Pancreas (tissue), 10 donors: Measurements from ENCODE around the gene CTSF. TPM values are rescaled to one million over a fixed set of nuclear protein-coding genes. Genes with fewer than 3 reads are reported as not detected.

ENCODE experiments used
- ATAC-seq, 4 donors: fragments of 200-7000 bp; cut with Tn5 transposase; one replicate each; pipeline versions ENCODE4 v1.8.0 to v1.9.1; 2020; ENCODE audit warnings: mild to moderate bottlenecking in 4 of 4, moderate library complexity in 4 of 4
- DNase-seq, 6 donors: peaks; one replicate each; pipeline ENCODE4 v3.0.0-alpha.2; 2020
- FAIRE-seq: peaks from 2 replicates; lab custom pipeline; 2012; peaks lifted over from hg19 to GRCh38; lab: Jason Lieb, UNC
- H3K27ac ChIP-seq, 4 donors: fragments of 200-600 bp; sonication (generic); 1 replicate in 3 of 4; 2 replicates in 1 of 4; pipeline versions ENCODE4 v1.5.0 to v1.8.0; 2020
- H3K27me3 ChIP-seq, 4 donors: fragments of 200-600 bp; one replicate each; pipeline ENCODE4 v1.8.0; 2021
- H3K36me3 ChIP-seq, 3 donors: fragments of 200-600 bp; sonication (generic) in 1 of 3; one replicate each; pipeline versions ENCODE4 v1.5.0 to v1.8.0; 2020 to 2021
- H3K4me1 ChIP-seq, 3 donors: fragments of 200-600 bp; one replicate each; pipeline ENCODE4 v1.8.0; 2021
- H3K4me3 ChIP-seq, 4 donors: fragments of 200-600 bp; sonication (generic) in 2 of 4; one replicate each; pipeline versions ENCODE4 v1.5.0 to v1.8.0; 2020 to 2021
- H3K9me3 ChIP-seq, 4 donors: fragments of 200-600 bp; one replicate each; pipeline ENCODE4 v1.8.0; 2021
- CTCF ChIP-seq, 4 donors: fragments of 200-600 bp; sonication (generic) in 3 of 4; IDR thresholded peaks; one replicate each; pipeline versions ENCODE4 v1.5.0 to v1.8.0; 2021; ENCODE audit warnings: antibody characterized with exemption in 4 of 4
- WGBS, 2 donors: extraction: QIAGEN DNeasy Blood & Tissue Kit; methylation state at CpG; one replicate each; pipeline ENCODE4 v1.1.7; 2013; 5-methylcytosine and 5-hydroxymethylcytosine counted together
- intact Hi-C, 3 donors: fragments of 100-400 bp; cut with DNase I; formaldehyde crosslinking; loops; one replicate each; pipeline versions ENCODE4 v1.11.1 to v1.14.2; 2022
- polyA plus RNA-seq, 2 donors: library from polyadenylated mRNA; stranded (reverse); fragments of 200-250 nt; gene quantifications; one replicate each; pipeline ENCODE4 v1.2.3, GENCODE V29; 2013
- total RNA-seq, 6 donors: library from RNA; stranded (reverse); fragmentation: NEBNext Ultra II Directional in 4 of 6; extraction: Animal tissue kit (Norgen Biotek cat#: 25700) in 4 of 6; gene quantifications; one replicate each; pipeline versions ENCODE4 v1.2.1 to v1.2.4, GENCODE V29; 2021 to 2023
- donor health status: healthy with polysubstance abuse.
- donor health status: DM: no; HTN: no; CAD: no; lungs with moderate emphysema.
- donor health status: DM: no; HTN: no; CAD: no.
- donor health status: control.
- donor health status: control.
- donor health status: Bipolar disorder and iron deficiency.
- donor health status: DM: yes; HTN: yes; CAD: no.
- donor health status: DM: no; HTN: no; CAD: no.
- donor health status: DM: no; HTN: no; CAD: no.
- donor health status: DM: yes; HTN: yes; CAD: no.

Gene CTSF
- total and polyA plus RNA-seq, 8 donors = 10.6 to 43.2 (median 19.9) TPM

- peak in 1 of 6 donors; percentile 49 for DNase-seq
These were observed 5.4 kb downstream of the CTSF start for GRCh38 chr11:66562907-66563583.

GRCh38 chr11:66562275-66562674 lies 6.1 kb downstream of the CTSF start:
- Histone ChIP-seq H3K27me3 (no peaks in the 10 kb centered on the region), H3K4me3 (no peak overlapping the region), H3K27ac (no peak overlapping the region), H3K4me1 (peaks cover 0 to 5% (median 0%) of the 10 kb centered on the region in 3 donors), H3K36me3 (no peaks in the 10 kb centered on the region), H3K9me3 (no peaks in the 10 kb centered on the region)
- no peak for TF ChIP-seq CTCF (IDR thresholded peaks at IDR 0.05)
- 61 to 79% methylated on average over 2 of the region's 2 CpGs for WGBS, 2 donors
- FAIRE-seq = no peak
- DNase-seq = no peak
- no peak for ATAC-seq
- intact Hi-C loops = no loop called here

More at GRCh38 chr11:66562907-66563583, 5.4 kb downstream of the CTSF start:
- H3K27me3 ChIP-seq = no peaks in the 10 kb centered on the region
- intact Hi-C loops = no loop called here
- TF ChIP-seq CTCF (IDR thresholded peaks at IDR 0.05) = no peak
- H3K9me3 ChIP-seq = no peaks in the 10 kb centered on the region
- no peak overlapping the region for H3K27ac ChIP-seq
- FAIRE-seq = no peak
- H3K4me3 ChIP-seq = no peak overlapping the region
- no peak for ATAC-seq
- no peaks in the 10 kb centered on the region for H3K36me3 ChIP-seq
- whole genome bisulfite sequencing, 2 donors = 86 to 88% methylated on average over 20 of the region's 20 CpGs
- peaks cover 0 to 8% (median 0%) of the 10 kb centered on the region in 3 donors for H3K4me1 ChIP-seq

GRCh38 chr11:66561975-66562248 lies 6.5 kb downstream of the CTSF start:
- Histone ChIP-seq H3K9me3 (no peaks in the 10 kb centered on the region), H3K4me1 (peaks cover 0 to 5% (median 0%) of the 10 kb centered on the region in 3 donors), H3K27me3 (no peaks in the 10 kb centered on the region), H3K36me3 (no peaks in the 10 kb centered on the region), H3K4me3 (no peak overlapping the region), H3K27ac (no peak overlapping the region)
- FAIRE-seq = no peak
- 83 to 92% methylated on average over 9 of the region's 9 CpGs for WGBS, 2 donors
- intact Hi-C loops = no loop called here
- DNase-seq = no peak
- no peak for TF ChIP-seq CTCF (IDR thresholded peaks at IDR 0.05)
- no peak for ATAC-seq

GRCh38 chr11:66561178-66561974 lies 7.0 kb downstream of the CTSF start:
- intact Hi-C loops = no loop called here
- WGBS, 2 donors = 70 to 76% methylated on average over 14 of the region's 14 CpGs
- DNase-seq (peak in 1 of 6 donors; percentile 59), ATAC-seq (no peak), FAIRE-seq (no peak)
- Histone ChIP-seq H3K36me3 (no peaks in the 10 kb centered on the region), H3K27ac (no peak overlapping the region), H3K4me1 (peaks cover 0 to 5% (median 0%) of the 10 kb centered on the region in 3 donors), H3K9me3 (no peaks in the 10 kb centered on the region), H3K27me3 (no peaks in the 10 kb centered on the region), H3K4me3 (no peak overlapping the region)
- TF ChIP-seq CTCF (IDR thresholded peaks at IDR 0.05) = no peak
